Osteoblast (primary cell): ENCODE data around the gene SNX8. TPM values are rescaled to one million over a fixed set of nuclear protein-coding genes. Genes with fewer than 3 reads are reported as not detected.

ENCODE experiments used
- DNase-seq: peaks from one replicate; pipeline ENCODE4 v3.0.0; 2011; ENCODE audit warnings: low spot score, mixed read lengths; ENCODE audit not compliant: insufficient read length; ENCODE audit errors: missing footprints
- H2AFZ ChIP-seq: 2 replicates; pipeline ENCODE4 v1.6.0; 2011; ENCODE audit warnings: mild to moderate bottlenecking, low read length
- H3K27ac ChIP-seq: 2 replicates; pipeline ENCODE4 v1.5.1; 2011; ENCODE audit warnings: mild to moderate bottlenecking, low read depth, low read length, moderate library complexity
- H3K27me3 ChIP-seq: 2 replicates; pipeline ENCODE4 v1.6.0; 2012; ENCODE audit warnings: mild to moderate bottlenecking, control low read depth, inconsistent platforms, low read length, moderate library complexity; ENCODE audit not compliant: insufficient read depth
- H3K36me3 ChIP-seq: 2 replicates; pipeline ENCODE4 v1.5.1; 2011; ENCODE audit warnings: mild to moderate bottlenecking, low read length, control low read depth, moderate library complexity; ENCODE audit not compliant: insufficient read depth
- H3K4me1 ChIP-seq: 2 replicates; pipeline ENCODE4 v1.5.1; 2011; ENCODE audit warnings: mild to moderate bottlenecking, low read length, control low read depth, moderate library complexity; ENCODE audit not compliant: insufficient read depth
- H3K4me2 ChIP-seq: 2 replicates; pipeline ENCODE4 v1.6.0; 2011; ENCODE audit warnings: mild to moderate bottlenecking, low read length; ENCODE audit not compliant: insufficient read depth
- H3K4me3 ChIP-seq: fragments of 200-600 bp; sonication (generic); 3 replicates; pipeline ENCODE4 v1.5.1; 2012; ENCODE audit warnings: mild to moderate bottlenecking, low read length, inconsistent platforms; ENCODE audit not compliant: insufficient read depth
- H3K79me2 ChIP-seq: 2 replicates; pipeline ENCODE4 v1.6.0; 2012; ENCODE audit warnings: mild to moderate bottlenecking, low read length, control low read depth, inconsistent platforms; ENCODE audit not compliant: insufficient read depth
- H3K9me3 ChIP-seq: 2 replicates; pipeline ENCODE4 v1.5.1; 2011; ENCODE audit warnings: low read depth, low read length, control low read depth
- H4K20me1 ChIP-seq: 2 replicates; pipeline ENCODE4 v1.6.0; 2012; ENCODE audit warnings: mild to moderate bottlenecking, low read length, control low read depth; ENCODE audit not compliant: insufficient read depth
- CTCF ChIP-seq: IDR thresholded peaks from 2 replicates; pipeline ENCODE4 v1.5.1; 2011; ENCODE audit warnings: mild to moderate bottlenecking, low read depth, low read length, moderate library complexity; ENCODE audit errors: extremely low read depth
- total RNA-seq: library from RNA; depleted of rRNA; stranded (reverse); fragments of >200 nt; gene quantifications from 2 replicates; pipeline ENCODE4 v1.2.3, GENCODE V29; 2012

The SNX8 gene
- total RNA-seq, 1 donor = 16.3 TPM

GRCh38 chr7:2326951-2327350, 12.7 kb upstream of the SNX8 start:
- TF ChIP-seq CTCF = no peak
- Histone ChIP-seq H2AFZ (no peak overlapping the region), H3K27me3 (no peaks in the 10 kb centered on the region), H4K20me1 (no peaks in the 10 kb centered on the region), H3K36me3 (no peaks in the 10 kb centered on the region), H3K9me3 (no peaks in the 10 kb centered on the region), H3K79me2 (no peaks in the 10 kb centered on the region), H3K4me2 (no peak overlapping the region), H3K27ac (no peak overlapping the region), H3K4me1 (no peaks in the 10 kb centered on the region), H3K4me3 (no peak overlapping the region)
- DNase-seq = no peak

DNA sequence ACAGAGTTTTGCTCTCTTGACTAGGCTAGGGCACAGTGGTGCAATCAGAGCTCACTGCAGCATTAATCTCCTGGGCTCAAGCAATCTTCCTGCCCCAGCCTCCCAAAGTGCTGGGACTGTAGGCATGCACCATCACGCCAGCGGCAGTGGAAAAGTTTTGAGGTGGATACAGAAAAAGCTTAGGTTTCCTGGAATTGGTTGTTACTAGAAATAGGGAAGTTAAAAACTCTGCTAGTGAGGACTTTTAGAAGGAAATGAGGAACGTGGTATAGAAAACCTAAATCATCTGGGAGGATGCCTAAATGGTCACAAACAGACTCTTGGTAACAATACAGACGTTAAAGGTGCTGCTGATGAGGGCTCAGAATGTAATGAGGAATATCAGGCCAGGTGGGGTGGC, 10.9 kb upstream of the SNX8 start:
- no peaks in the 10 kb centered on the region for H3K79me2 ChIP-seq
- no peak overlapping the region for H3K4me2 ChIP-seq
- no peaks in the 10 kb centered on the region for H3K27me3 ChIP-seq
- no peak overlapping the region for H3K4me3 ChIP-seq
- H3K27ac ChIP-seq = no peak overlapping the region
- no peaks in the 10 kb centered on the region for H4K20me1 ChIP-seq
- no peak overlapping the region for H2AFZ ChIP-seq
- no peak for DNase-seq
- no peak for TF ChIP-seq CTCF
- no peaks in the 10 kb centered on the region for H3K4me1 ChIP-seq
- no peaks in the 10 kb centered on the region for H3K9me3 ChIP-seq
- H3K36me3 ChIP-seq = no peaks in the 10 kb centered on the region

- peak; percentile 67 for DNase-seq
- Histone ChIP-seq H4K20me1 (no peaks in the 10 kb centered on the region), H3K36me3 (no peaks in the 10 kb centered on the region), H3K4me1 (no peaks in the 10 kb centered on the region), H3K79me2 (no peaks in the 10 kb centered on the region), H3K4me2 (no peak overlapping the region), H3K27ac (no peak overlapping the region), H2AFZ (no peak overlapping the region), H3K4me3 (no peak overlapping the region), H3K27me3 (no peaks in the 10 kb centered on the region), H3K9me3 (no peaks in the 10 kb centered on the region)
- TF ChIP-seq CTCF = no peak
These were observed 6.8 kb upstream of the SNX8 start for GRCh38 chr7:2321020-2321419.

- H3K9me3 ChIP-seq = no peaks in the 10 kb centered on the region
- H3K79me2 ChIP-seq = peaks cover 13% of the 10 kb centered on the region
- no peaks in the 10 kb centered on the region for H3K27me3 ChIP-seq
- H3K4me2 ChIP-seq = no peak overlapping the region
- H3K4me3 ChIP-seq = no peak overlapping the region
- no peak overlapping the region for H3K27ac ChIP-seq
- no peaks in the 10 kb centered on the region for H4K20me1 ChIP-seq
- no peak for DNase-seq
- no peaks in the 10 kb centered on the region for H3K36me3 ChIP-seq
- TF ChIP-seq CTCF = no peak
- peaks cover 5% of the 10 kb centered on the region for H3K4me1 ChIP-seq
- no peak overlapping the region for H2AFZ ChIP-seq
These were observed 3.5 kb upstream of the SNX8 start for GRCh38 chr7:2317556-2318293.
